ENCODE measurements around the gene ESYT3.

GRCh38 chr3:138492980-138493675, 58.7 kb downstream of the ESYT3 start:
- no peak for TF ChIP-seq POLR2A (IDR thresholded peaks at IDR 0.05)
- no peak for TF ChIP-seq CTCF (IDR thresholded peaks at IDR 0.05)
